Measurements from ENCODE around the gene NEMP2. TPM values are rescaled to one million over a fixed set of nuclear protein-coding genes. Genes with fewer than 3 reads are reported as not detected.
A peak's percentile ranks its signal among the peaks of the same experiment; 100 is the strongest.
"Not testable (repeated sequence)": the region's sequence is repeated elsewhere in the genome, so short reads cannot be mapped to it uniquely, and the experiment has no call there.

Gene NEMP2
- total RNA-seq, 1 donor from 2014 or later = 2.8 TPM

DNA sequence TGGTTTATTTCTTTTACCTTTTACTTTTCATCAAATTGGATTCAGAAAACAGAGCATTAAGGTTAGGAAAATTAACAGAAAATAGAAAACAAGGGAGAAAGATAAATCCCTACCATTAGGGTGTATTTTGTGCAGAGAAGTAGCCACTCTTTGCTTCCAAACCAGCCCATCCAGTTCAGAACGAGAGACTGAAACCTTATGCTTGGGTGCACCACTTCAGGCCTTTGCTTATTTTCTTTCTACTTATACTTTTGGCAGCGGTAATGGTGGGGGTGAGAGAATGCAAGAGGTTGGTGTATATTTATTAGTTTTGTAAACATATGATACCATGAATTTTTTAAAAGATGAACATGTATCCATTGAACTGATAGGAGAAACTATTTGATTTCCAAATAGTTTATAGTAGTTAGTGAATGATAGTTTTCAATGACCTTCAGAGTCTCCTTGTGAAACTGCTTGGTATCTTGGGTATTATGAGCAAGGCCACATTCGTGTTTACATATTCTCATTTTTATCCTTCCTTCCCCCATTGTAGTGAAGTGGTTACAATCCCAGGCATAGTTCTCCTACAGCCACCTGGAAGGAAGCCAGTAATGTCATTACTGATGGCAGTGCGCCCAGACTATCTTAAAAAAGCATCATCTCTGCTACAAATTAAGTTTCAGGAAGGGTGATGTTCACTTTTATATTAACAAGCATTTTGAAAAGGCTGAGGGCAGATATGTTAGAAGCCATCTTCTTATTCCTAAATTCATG lies 65.5 kb downstream of the NEMP2 start:
- intact Hi-C loops (cut with micrococcal nuclease) = no loop called here
- peak; percentile 75 for DNase-seq
- ATAC-seq = peak; percentile 86

DNA sequence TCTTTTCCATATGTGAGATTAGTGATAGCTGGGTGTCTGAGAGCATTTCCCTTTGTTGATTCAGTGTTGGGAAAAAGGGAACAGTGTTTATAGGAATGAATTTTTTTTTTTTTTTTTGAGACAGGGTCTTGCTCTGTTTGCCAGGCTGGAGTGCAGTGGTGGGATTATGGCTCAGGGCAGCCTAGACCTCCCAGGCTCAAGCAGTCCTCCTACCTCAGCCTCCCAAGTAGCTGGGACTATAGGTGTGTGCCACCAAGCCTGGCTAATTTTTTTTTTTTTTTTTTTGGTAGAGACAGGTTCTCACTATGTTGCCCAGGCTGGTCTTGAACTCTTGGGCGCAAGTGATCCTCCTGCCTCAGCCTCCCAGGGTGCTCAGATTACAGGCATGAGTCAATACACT lies 66.2 kb downstream of the NEMP2 start:
- ATAC-seq; DNase-seq; intact Hi-C loops (cut with micrococcal nuclease): not testable (repeated sequence)

DNA sequence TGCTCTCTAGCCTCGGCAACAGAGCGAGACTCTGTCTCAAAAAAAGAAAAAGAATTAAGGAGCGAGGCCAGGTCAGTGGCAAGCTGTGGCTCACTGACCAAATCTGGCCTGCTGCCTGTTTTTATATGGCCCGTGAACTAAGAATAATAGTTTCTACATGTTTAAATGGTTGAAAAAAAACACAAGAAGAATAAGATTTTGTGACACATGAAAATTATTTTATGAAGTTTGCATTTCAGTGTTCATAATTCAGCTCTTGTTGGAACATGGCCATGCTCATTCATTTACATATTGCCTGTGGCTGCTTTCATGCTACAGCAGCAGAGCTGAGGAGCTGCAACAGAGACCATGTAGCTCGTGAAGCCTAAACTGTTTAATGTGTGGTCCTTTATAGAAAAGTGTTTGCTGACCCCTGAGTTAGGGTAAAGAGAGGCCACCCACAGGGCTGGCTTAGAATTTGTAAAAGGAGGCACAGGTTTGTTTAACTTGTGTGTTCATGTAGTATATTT lies 66.9 kb downstream of the NEMP2 start:
- no peak for DNase-seq
- peak; percentile 20 for ATAC-seq
- intact Hi-C loops (cut with micrococcal nuclease) = no loop called here

DNA sequence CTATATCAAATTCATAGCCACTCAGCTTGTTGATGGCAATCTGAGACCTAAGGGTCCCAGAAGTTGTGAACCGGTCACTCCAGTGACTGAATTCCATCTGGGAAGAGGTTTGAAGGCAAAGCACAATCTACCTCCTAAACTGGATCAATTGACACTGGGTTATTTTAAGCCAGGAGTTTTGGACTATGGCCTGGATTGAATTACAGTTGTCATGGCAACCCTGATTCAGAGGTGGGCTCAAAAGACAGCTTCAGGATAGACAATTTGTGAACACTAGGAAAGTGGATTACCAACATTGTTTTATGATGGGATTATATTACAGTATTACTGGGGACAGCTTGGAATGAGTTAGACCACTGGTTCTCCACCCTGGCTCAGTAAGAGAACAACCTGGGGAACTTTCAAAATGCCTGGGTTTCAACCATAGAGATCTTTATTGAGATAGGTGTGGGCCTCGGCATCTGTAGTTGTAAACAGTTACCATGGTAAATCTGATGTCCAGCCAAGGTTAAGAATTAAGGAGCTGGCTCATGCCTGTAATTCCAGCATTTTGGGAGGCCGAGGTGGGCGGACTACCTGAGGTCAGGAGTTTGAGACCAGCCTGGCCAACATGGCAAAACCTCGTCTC lies 67.6 kb downstream of the NEMP2 start:
- ATAC-seq = no peak

GRCh38 chr2:190465060-190465459 lies 69.5 kb downstream of the NEMP2 start:
- intact Hi-C loops (cut with micrococcal nuclease) = no loop called here
- ATAC-seq (no peak), DNase-seq (no peak)

More for the DNA sequence above, 67.6 kb downstream of the NEMP2 start:
- intact Hi-C loops (cut with micrococcal nuclease) = no loop called here
- DNase-seq = no peak

- intact Hi-C loops (cut with micrococcal nuclease) = no loop called here
- ATAC-seq = no peak
Measured at GRCh38 chr2:190462611-190463010, 71.9 kb downstream of the NEMP2 start.

DNA sequence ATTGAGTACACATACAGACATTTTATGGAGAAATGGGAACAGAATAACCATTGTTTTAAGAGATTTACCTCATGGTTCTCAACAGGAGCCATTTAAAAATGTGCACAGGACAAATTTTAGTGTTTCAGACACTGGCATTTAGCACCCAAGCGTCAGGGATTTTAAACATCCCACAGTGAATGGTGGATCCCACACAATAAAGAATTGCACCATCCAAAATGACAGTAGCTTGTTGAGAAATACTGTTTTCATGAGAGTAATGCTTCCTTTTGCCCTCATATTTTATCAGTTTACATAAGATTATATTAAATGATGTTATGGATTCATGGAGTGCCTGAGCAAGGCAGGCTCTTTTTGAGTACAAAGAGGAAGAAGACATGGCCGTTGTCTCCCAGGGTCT lies 72.3 kb downstream of the NEMP2 start:
- no peak for ATAC-seq
- intact Hi-C loops (cut with micrococcal nuclease) = no loop called here
- DNase-seq = no peak

More at GRCh38 chr2:190462611-190463010, 71.9 kb downstream of the NEMP2 start:
- no peak for DNase-seq

DNA sequence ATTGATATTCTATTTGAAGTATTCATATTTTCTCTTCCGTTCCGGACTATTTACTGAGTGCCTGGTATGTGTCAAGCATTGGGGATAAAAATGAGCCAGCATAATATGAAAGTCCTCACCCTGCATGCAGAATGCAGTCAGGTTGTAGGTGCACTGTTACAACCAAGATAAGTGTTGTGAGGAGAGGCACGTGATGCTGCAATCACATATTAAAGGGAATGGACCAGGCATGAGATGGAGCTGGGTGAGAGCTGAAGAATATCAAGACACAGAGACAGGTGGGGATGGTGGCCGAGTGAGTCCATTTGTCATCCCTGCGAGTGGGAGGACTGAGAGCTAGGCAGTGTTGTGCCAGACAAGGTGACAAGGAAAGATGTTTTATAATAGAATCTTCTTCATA lies 74.0 kb downstream of the NEMP2 start:
- ATAC-seq (no peak), DNase-seq (no peak)
- intact Hi-C loops (cut with micrococcal nuclease) = no loop called here

DNA sequence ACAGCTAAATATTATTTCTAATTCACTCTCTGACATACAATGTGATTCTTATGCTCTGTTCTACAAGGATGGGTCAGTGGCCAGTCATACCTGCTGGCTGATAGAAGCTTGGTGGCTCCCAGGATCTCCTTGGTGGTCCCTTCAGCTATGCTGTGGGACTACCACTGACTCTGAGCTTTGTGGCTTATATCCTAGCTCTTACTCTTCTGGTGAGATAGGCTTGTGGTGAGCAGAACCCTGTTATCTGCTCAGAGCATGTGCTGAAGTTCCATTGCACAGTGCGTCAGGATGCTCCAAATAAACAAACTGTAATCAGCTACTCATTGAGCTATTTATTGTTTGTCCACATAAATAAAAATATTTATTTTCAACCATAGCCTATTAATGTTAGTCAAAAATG lies 74.6 kb downstream of the NEMP2 start:
- DNase-seq = no peak
- intact Hi-C loops (cut with micrococcal nuclease) = no loop called here
- peak; percentile 87 for ATAC-seq

DNA sequence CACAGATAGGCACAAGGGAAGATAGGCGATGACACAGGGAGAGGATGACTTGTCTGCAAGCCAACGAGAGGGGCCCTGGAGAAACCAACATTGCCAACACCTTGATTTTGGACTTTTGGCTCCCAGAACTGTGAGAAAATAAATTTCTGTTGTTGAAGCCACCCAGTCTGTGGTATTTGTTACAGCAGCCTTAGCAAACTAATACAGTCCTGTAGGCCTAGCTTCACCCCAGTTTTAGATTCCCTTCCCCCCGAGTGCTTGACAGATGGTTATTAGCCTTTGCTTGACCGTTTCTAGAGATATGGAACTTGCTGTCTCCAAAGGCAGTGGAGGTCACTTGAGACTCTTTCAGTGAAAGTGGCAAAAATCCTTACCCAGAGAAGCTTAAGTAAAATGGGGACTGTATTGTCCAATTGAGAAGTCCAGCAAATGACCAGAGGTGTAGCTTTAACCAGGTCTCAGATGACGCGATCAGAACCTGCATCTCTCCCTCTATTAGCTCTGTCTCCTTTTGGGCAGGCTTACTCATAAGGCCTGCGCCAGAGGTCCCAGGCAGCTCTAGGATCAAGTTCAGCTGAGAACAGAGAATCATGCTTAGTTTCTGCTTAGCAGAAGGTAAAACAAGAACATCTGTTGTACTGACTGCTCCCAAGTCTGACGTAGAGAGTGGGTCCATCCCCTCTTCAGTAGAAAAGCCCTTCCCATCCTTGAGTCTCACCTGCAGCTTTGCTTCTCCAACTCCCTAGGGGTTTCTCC lies 76.0 kb downstream of the NEMP2 start:
- intact Hi-C loops (cut with micrococcal nuclease) = no loop called here
- ATAC-seq (no peak), DNase-seq (no peak)

DNA sequence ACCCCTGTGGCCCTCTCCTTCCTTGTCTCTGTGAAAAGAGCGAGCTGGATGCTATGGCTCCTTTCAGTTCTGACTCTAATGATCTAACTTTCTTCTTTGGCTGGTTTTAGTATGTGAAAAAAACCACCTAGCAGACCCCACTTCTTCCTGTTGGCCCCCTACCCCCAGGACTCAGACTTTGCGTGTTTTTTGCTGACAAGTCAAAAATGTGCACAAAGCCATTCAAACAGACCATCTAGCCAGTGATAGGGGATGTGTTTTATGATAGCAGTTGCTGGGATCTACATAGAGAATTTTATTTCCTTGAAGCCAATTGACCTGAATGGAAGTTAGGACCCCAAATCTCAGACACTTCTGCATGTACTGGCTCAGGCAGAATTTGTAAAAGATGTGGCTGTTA lies 77.3 kb downstream of the NEMP2 start:
- DNase-seq = no peak
- intact Hi-C loops (cut with micrococcal nuclease) = no loop called here
- ATAC-seq = no peak

GRCh38 chr2:190456833-190457232 lies 77.7 kb downstream of the NEMP2 start:
- ATAC-seq = no peak
- intact Hi-C loops (cut with micrococcal nuclease) = no loop called here
- no peak for DNase-seq

- intact Hi-C loops (cut with micrococcal nuclease) = no loop called here
- DNase-seq (no peak), ATAC-seq (no peak)
Measured at GRCh38 chr2:190455358-190456095, 79.0 kb downstream of the NEMP2 start.

GRCh38 chr2:190454795-190455194 lies 79.7 kb downstream of the NEMP2 start:
- intact Hi-C loops (cut with micrococcal nuclease) = no loop called here
- no peak for DNase-seq
- no peak for ATAC-seq

Other genes starting within 250 kb of the NEMP2 start
- gene HIBCH, start 214.9 kb downstream of the NEMP2 start, total RNA-seq = 24.2 TPM
- 15.8 TPM for gene INPP1, start 191.1 kb downstream of the NEMP2 start, total RNA-seq
- 24.4 TPM for gene MFSD6, start 126.4 kb downstream of the NEMP2 start, total RNA-seq
- gene NAB1, start 114.4 kb upstream of the NEMP2 start, total RNA-seq = 19.7 TPM